Neural cell (in vitro differentiated cells): ENCODE measurements around the gene CHD6.

Source experiments
- CTCF ChIP-seq: fragments of 450-650 bp; IDR thresholded peaks from 2 replicates; pipeline ENCODE4 v1.5.1; 2014; ENCODE audit warnings: antibody characterized with exemption, mild to moderate bottlenecking, moderate library complexity; ENCODE audit not compliant: poor library complexity, severe bottlenecking
- EZH2 ChIP-seq: fragments of 200-600, 300-800 bp; shearing (Covaris generic), sonication (generic); IDR thresholded peaks from 2 replicates; pipeline ENCODE4 v1.6.1; 2014; ENCODE audit warnings: antibody characterized with exemption, low read length, borderline replicate concordance, mild to moderate bottlenecking; ENCODE audit not compliant: insufficient read depth, poor library complexity, severe bottlenecking
- RAD21 ChIP-seq: fragments of 450-650 bp; conservative IDR thresholded peaks from 2 replicates; pipeline ENCODE4 v1.6.1; 2014; ENCODE audit warnings: antibody characterized with exemption, mild to moderate bottlenecking, moderate library complexity

GRCh38 chr20:41547221-41547620 is 71.0 kb downstream of the CHD6 start:
- TF ChIP-seq EZH2 (no peak), RAD21 (no peak), CTCF (no peak)
